ENCODE measurements around the gene HELLS. TPM values are rescaled to one million over a fixed set of nuclear protein-coding genes. Genes with fewer than 3 reads are reported as not detected.

HELLS gene
- total and polyA plus RNA-seq, 2 of the 8 experiments (the other 6 are each of a cell fraction or from before 2014, with no cell fraction given) = 147 to 371 TPM

DNA sequence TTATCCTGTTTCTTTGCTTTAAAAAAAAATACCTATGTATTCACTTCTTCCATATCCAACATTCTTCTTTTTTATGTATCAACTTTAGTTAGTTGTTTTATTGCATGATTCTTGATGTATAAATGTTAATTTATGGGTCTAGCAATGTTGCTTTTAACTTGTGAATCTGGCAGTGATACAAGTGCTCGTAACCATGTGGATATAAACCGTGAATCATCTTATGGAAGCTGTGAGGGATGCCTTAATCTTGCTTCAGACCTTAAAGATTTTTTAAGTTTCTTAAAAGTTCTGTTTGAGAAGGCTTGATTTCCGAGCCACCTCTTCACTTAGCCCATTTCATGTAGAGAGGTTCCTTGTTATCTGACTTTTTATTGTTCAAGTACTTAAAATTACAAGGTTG is 25.9 kb downstream of the HELLS start (continued):
- TF ChIP-seq, protein P1, sequence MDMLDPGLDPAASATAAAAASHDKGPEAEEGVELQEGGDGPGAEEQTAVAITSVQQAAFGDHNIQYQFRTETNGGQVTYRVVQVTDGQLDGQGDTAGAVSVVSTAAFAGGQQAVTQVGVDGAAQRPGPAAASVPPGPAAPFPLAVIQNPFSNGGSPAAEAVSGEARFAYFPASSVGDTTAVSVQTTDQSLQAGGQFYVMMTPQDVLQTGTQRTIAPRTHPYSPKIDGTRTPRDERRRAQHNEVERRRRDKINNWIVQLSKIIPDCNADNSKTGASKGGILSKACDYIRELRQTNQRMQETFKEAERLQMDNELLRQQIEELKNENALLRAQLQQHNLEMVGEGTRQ (IDR thresholded peaks at IDR 0.05; ENCODE audit: low read length) = no peak
- TF ChIP-seq KDM1A (IDR thresholded peaks at IDR 0.05; ENCODE audit: borderline replicate concordance, low read length) = no peak
- no peak for TF ChIP-seq SP4 (IDR thresholded peaks at IDR 0.05; ENCODE audit: low read length)
- TF ChIP-seq CEBPB (IDR thresholded peaks at IDR 0.05; ENCODE audit: low read depth, low read length) = no peak
- no peak for TF ChIP-seq EZH2 (IDR thresholded peaks at IDR 0.05; ENCODE audit: low read depth, low read length, severe bottlenecking)
- TF ChIP-seq ZNF274 (IDR thresholded peaks at IDR 0.05; ENCODE audit: borderline replicate concordance, extremely low read depth, low read length) = no peak
- TF ChIP-seq CREB1 (IDR thresholded peaks at IDR 0.05) = no peak
- no peak for TF ChIP-seq CBX5 (IDR thresholded peaks at IDR 0.05; ENCODE audit: low read depth, low read length)
- TF ChIP-seq TEAD4 (IDR thresholded peaks at IDR 0.05; ENCODE audit: low read depth, low read length) = no peak

All from H1 (cell line).